ENCODE data around the gene ROMO1.
"Not testable (repeated sequence)": the region's sequence is repeated elsewhere in the genome, so short reads cannot be mapped to it uniquely, and the experiment has no call there.

The ROMO1 gene

DNA sequence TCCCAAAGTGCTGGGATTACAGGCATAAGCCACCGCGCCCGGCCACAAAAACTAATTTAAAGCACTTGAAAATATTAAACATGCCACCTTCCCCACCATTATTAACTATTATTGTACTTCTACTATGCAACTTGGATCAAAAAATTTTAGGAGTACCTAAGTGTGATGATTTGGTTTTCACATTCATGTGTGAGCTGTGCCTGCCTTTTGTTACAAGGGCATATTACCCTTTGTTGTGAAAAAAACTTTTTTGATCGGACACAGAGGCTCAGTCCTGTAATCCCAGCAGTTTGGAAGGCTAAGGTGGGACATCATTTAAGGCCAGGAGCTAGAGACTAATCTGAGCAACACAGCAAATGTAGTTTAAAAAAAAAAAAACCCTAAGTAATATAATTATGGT lies 17.1 kb downstream of the ROMO1 start:
- Histone ChIP-seq H3K4me2 (ENCODE audit: low read length) (no peak overlapping the region), H3K9me3 (ENCODE audit: control insufficient read depth, insufficient read depth, low read length) (no peaks in the 10 kb centered on the region), H3K27me3 (ENCODE audit: control insufficient read depth, low read length) (no peaks in the 10 kb centered on the region), H3K9me2 (replicated peaks; ENCODE audit: control insufficient read depth, low read length) (no peaks in the 10 kb centered on the region), H3K27ac (ENCODE audit: low read depth, low read length) (no peak overlapping the region), H3F3A (ENCODE audit: control insufficient read depth, insufficient read depth) (peaks cover 57% of the 10 kb centered on the region), H3K4me1 (ENCODE audit: control insufficient read depth, low read length) (no peaks in the 10 kb centered on the region), H3K36me3 (ENCODE audit: control insufficient read depth, low read length) (peaks cover 97% of the 10 kb centered on the region), H3K79me2 (ENCODE audit: control insufficient read depth, low read length) (peaks cover 91% of the 10 kb centered on the region), H3K4me3 (ENCODE audit: low read length) (no peak overlapping the region), H4K20me1 (ENCODE audit: control insufficient read depth, insufficient read depth, low read depth, low read length) (peaks cover 12% of the 10 kb centered on the region; the same call in 1 of the 2 replicates)
- TF ChIP-seq EZH2phosphoT487 (IDR thresholded peaks at IDR 0.05; ENCODE audit: borderline replicate concordance, low read length) = no peak
- TF ChIP-seq, protein P1, sequence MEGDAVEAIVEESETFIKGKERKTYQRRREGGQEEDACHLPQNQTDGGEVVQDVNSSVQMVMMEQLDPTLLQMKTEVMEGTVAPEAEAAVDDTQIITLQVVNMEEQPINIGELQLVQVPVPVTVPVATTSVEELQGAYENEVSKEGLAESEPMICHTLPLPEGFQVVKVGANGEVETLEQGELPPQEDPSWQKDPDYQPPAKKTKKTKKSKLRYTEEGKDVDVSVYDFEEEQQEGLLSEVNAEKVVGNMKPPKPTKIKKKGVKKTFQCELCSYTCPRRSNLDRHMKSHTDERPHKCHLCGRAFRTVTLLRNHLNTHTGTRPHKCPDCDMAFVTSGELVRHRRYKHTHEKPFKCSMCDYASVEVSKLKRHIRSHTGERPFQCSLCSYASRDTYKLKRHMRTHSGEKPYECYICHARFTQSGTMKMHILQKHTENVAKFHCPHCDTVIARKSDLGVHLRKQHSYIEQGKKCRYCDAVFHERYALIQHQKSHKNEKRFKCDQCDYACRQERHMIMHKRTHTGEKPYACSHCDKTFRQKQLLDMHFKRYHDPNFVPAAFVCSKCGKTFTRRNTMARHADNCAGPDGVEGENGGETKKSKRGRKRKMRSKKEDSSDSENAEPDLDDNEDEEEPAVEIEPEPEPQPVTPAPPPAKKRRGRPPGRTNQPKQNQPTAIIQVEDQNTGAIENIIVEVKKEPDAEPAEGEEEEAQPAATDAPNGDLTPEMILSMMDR (IDR thresholded peaks at IDR 0.05; ENCODE audit: low read depth, low read length, poor library complexity, severe bottlenecking) = no peak

DNA sequence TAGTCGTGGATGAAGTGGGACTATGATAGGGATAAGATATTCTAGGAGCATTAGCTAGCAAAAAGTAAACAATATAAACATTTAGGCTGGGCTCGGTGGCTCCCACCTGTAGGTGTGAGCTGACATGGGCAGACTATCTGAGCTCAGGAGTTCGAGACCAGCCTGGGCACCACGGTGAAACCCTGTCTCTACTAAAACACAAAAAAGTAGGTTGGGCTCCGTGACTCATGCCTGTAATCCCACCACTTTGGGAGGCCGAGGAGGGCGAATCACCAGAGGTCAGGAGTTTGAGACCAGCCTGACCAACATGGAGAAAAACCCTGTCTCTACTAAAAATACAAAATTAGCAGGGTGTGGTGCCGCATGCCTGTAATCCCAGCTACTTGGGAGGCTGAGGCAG lies 19.1 kb downstream of the ROMO1 start:
- not testable (repeated sequence) for H3K9me3 ChIP-seq (ENCODE audit: control insufficient read depth, insufficient read depth, low read length); H3K4me2 ChIP-seq (ENCODE audit: low read length); H3K4me1 ChIP-seq (ENCODE audit: control insufficient read depth, low read length); H3K27ac ChIP-seq (ENCODE audit: low read depth, low read length); H3K4me3 ChIP-seq (ENCODE audit: low read length); H3K9me2 ChIP-seq (replicated peaks; ENCODE audit: control insufficient read depth, low read length); H3K27me3 ChIP-seq (ENCODE audit: control insufficient read depth, low read length)
- Histone ChIP-seq H4K20me1 (ENCODE audit: control insufficient read depth, insufficient read depth, low read depth, low read length) (peaks cover 18% of the 10 kb centered on the region), H3F3A (ENCODE audit: control insufficient read depth, insufficient read depth) (peaks cover 46% of the 10 kb centered on the region), H3K79me2 (ENCODE audit: control insufficient read depth, low read length) (peaks cover 92% of the 10 kb centered on the region), H3K36me3 (ENCODE audit: control insufficient read depth, low read length) (peaks cover 97% of the 10 kb centered on the region)

DNA sequence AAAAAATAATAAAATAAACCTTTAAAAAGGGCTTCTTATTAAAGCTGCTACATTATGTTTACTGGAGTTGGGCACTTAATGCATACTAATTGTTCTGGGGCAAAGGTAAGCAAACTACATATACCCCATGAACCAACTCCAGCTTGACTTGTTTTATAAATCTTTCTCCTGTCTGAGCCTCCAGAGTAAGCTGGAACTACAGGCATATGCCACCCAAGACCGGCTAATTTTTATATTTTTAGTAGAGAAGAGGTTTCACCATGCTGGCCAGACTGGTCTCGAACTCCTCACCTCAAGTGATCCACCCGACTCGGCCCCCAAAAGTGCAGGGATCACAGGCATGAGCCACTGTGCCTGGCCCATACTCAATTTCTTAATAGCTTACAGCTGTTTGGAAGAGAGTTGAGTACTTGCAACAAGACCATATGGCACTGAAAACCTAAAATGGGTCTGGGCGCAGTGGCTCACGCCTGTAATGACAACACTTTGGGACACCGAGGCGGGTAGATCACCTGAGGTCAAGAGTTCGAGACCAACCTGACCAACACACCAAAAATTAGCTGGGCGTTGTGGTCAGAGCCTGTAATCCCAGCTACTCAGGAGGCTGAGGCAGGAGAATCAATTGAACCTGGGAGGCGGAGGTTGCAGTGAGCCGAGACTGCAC lies 19.9 kb downstream of the ROMO1 start:
- H4K20me1 ChIP-seq (ENCODE audit: control insufficient read depth, insufficient read depth, low read depth, low read length) = peaks cover 23% of the 10 kb centered on the region; the same call in 1 of the 2 replicates

DNA sequence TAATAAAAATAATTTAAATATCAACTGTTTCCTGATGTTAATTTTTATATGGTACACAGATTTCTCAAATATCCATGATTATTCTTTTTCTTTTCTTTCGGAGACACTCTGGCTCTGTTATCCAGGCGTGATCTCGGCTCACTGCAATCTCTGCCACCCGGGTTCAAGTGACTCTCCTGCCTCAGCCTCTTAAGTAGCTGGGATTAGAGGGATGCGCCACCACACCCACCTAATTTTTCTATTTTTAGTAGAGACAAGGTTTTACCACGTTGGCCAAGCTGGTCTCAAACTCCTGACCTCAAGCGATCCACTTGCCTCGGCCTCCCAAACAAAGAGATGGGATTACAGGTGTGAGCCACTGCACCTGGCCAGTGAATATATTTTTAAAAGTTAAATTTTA lies 20.5 kb downstream of the ROMO1 start:
- Histone ChIP-seq H3K9me2 (replicated peaks; ENCODE audit: control insufficient read depth, low read length) (no peaks in the 10 kb centered on the region), H3K4me3 (ENCODE audit: low read length) (no peak overlapping the region), H3K27ac (ENCODE audit: low read depth, low read length) (no peak overlapping the region), H3K4me2 (ENCODE audit: low read length) (no peak overlapping the region), H3K36me3 (ENCODE audit: control insufficient read depth, low read length) (peaks cover 97% of the 10 kb centered on the region), H4K20me1 (ENCODE audit: control insufficient read depth, insufficient read depth, low read depth, low read length) (peaks cover 23% of the 10 kb centered on the region; the same call in 1 of the 2 replicates), H3K79me2 (ENCODE audit: control insufficient read depth, low read length) (peaks cover 96% of the 10 kb centered on the region), H3F3A (ENCODE audit: control insufficient read depth, insufficient read depth) (peaks cover 37% of the 10 kb centered on the region), H3K4me1 (ENCODE audit: control insufficient read depth, low read length) (no peaks in the 10 kb centered on the region), H3K27me3 (ENCODE audit: control insufficient read depth, low read length) (no peaks in the 10 kb centered on the region), H3K9me3 (ENCODE audit: control insufficient read depth, insufficient read depth, low read length) (no peaks in the 10 kb centered on the region)
- TF ChIP-seq EZH2phosphoT487 (IDR thresholded peaks at IDR 0.05; ENCODE audit: borderline replicate concordance, low read length) = no peak

More for the DNA sequence above, 19.9 kb downstream of the ROMO1 start:
- Histone ChIP-seq H3K36me3 (ENCODE audit: control insufficient read depth, low read length) (peaks cover 97% of the 10 kb centered on the region), H3K27me3 (ENCODE audit: control insufficient read depth, low read length) (no peaks in the 10 kb centered on the region), H3K4me3 (ENCODE audit: low read length) (no peak overlapping the region), H3K4me2 (ENCODE audit: low read length) (no peak overlapping the region), H3F3A (ENCODE audit: control insufficient read depth, insufficient read depth) (peaks cover 39% of the 10 kb centered on the region), H3K4me1 (ENCODE audit: control insufficient read depth, low read length) (no peaks in the 10 kb centered on the region), H3K9me3 (ENCODE audit: control insufficient read depth, insufficient read depth, low read length) (no peaks in the 10 kb centered on the region), H3K79me2 (ENCODE audit: control insufficient read depth, low read length) (peaks cover 94% of the 10 kb centered on the region), H3K27ac (ENCODE audit: low read depth, low read length) (no peak overlapping the region), H3K9me2 (replicated peaks; ENCODE audit: control insufficient read depth, low read length) (no peaks in the 10 kb centered on the region)
- TF ChIP-seq EZH2phosphoT487 (IDR thresholded peaks at IDR 0.05; ENCODE audit: borderline replicate concordance, low read length) = no peak
- TF ChIP-seq, protein P1 (IDR thresholded peaks at IDR 0.05; ENCODE audit: low read depth, low read length, poor library complexity, severe bottlenecking) = no peak
